IPS-18c (cell line): Measurements from ENCODE around the gene STOX2.

Source experiments
- H3K4me3 ChIP-seq: 2 replicates; pipeline ENCODE4 v1.7.0; 2013; ENCODE audit warnings: low read depth, mild to moderate bottlenecking, low read length, moderate library complexity; ENCODE audit not compliant: insufficient read depth
- H3K9me3 ChIP-seq: one replicate; pipeline ENCODE4 v1.6.1; 2013; ENCODE audit warnings: mild to moderate bottlenecking, low read length, moderate library complexity; ENCODE audit not compliant: control insufficient read depth, insufficient read depth

STOX2 gene

DNA sequence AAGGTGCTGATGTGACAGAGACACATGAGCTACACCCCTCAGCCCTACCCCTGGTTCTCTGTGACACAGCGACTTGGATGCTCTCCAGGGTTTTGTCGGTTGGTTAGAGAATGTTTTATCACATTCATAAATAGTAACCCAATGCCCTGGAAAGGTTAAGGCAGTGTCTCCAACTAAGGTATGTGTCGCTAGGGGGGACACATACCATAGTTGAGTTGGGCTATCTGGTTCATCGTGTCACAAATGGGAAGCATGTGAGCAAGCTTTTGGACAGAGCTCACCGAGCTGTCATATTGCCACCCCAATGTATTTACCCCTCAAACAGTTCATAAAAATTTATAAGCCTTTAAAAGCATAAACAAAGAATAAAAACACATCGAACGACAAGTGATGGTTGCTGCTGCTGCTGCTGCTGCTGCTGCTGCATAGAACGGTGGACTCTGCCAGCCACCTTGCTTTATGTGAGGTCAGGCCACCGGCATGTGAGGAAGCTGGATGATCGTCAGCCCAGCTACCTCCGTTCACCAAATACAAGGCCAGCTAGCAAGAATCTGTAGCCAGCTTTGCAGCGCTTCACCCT, 55.9 kb downstream of the STOX2 start:
- Histone ChIP-seq H3K4me3 (no peak overlapping the region), H3K9me3 (no peaks in the 10 kb centered on the region)

DNA sequence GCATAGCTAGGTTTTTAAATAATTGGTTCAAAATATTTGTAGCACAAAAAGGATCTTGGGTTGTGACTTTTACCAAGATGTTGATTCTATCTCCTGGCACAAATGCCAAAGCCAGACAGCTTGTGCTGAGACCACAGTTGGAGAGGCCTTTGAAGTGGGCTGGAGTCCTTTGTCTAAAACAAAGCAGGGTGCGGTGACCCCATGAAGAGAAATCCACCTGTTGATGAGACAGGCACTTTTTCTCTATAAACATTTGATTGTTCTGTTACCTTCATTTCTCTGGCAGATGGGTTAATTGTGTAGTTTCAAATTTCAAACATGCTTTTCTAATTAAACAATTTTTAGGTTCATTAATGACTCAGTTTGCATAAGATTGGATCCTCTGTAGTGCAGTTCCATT, 56.7 kb downstream of the STOX2 start:
- Histone ChIP-seq H3K9me3 (no peaks in the 10 kb centered on the region), H3K4me3 (no peak overlapping the region)

DNA sequence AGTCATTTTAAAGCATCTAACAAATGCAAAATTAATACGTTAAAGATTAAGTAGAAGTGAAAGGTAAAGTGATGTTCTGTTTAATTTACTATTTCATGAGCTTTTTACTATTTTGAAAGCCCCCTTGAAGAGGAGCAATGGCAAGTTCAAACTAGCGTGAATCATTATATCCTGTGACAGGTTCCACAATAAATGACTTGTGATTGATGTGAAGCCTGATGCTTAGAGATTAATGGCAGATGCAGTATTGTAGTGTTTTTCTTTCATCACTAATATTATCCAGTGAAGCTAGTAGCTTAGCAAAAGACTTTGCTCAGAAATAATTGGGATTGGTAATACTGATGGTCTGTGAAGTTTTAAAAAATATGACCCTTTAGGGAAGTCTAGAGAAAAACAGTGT, 57.3 kb downstream of the STOX2 start:
- H3K4me3 ChIP-seq, result no peak overlapping the region

DNA sequence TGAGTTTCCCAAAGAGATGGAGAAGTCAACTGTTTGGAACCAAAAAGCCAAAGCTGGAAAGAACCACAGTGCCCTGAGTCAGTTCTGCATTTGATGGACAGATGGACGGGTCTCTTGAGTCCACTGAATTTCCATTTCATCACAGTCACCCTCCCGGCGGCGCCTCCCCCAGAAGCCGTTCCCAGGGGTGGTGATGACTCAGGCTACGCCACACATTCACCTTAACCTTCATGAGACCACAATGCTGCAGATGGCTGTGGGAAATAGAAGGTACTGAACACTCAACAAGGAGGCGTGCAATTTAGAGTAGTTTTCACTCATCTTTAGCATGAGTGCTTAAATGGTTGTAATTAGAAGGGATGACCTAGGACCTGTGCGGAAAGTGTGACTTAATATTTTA, 61.3 kb downstream of the STOX2 start:
- no peak overlapping the region for H3K4me3 ChIP-seq
- H3K9me3 ChIP-seq, result no peaks in the 10 kb centered on the region

More for the DNA sequence above, 57.3 kb downstream of the STOX2 start:
- H3K9me3 ChIP-seq, result no peaks in the 10 kb centered on the region

DNA sequence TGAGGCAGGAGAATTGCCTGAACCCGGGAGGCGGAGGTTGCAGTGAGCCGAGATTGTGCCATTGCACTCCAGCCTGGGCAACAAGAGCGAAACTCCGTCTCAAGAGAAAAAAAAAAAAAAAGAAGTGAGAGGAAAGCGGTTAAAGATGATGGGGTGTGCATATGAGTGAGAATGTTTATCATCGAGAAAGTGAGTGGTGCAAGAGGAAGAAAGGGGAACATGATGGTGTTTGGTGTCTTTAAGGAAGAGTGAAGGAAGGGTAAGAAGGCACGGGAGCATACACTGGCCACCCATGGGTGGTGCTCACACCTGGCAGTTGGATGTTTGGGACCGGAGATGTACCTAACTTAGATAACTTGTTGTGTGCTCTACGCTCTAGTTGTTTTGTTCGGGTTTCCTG, 62.2 kb downstream of the STOX2 start:
- Histone ChIP-seq H3K9me3 (no peaks in the 10 kb centered on the region), H3K4me3 (no peak overlapping the region)

DNA sequence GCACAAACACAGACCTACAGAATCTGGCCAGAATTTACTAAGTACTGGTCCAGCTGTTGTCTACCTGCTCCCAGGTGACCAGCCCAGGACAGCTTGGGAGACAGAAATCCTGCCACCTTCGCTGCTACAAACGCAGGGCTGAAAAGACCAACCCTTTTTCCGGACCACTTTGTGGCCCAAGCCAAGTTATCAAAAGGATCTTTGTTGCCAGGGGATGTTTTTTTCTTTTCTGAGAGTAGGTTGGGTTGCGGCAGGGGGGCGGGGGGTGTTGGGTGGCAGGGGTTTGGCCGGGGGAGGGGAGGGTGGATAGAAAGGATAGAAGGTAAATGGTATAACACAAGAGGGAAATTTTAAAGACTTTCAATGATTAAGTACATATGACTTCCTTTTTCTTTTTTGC, 63.4 kb downstream of the STOX2 start:
- H3K4me3 ChIP-seq, result no peak overlapping the region
- H3K9me3 ChIP-seq, result no peaks in the 10 kb centered on the region

DNA sequence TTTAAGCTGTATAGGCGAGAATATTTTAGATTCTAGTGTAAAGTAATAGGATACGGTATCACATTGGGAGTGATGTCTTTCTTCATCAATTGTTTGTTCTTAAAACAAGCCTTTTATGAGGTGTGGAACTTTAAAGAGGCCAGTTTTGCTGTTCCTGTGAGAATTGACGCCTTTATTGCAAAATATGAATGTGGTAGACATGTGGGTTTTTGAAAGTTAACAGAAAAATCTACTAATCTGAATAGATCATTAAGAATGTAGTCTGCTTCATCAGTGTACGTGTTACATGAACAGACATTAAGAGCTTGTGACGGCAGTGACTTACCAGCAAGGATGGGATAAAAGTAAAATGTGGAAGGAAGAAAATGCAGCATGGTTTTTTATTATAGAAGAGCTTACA, 63.8 kb downstream of the STOX2 start:
- Histone ChIP-seq H3K9me3 (no peaks in the 10 kb centered on the region), H3K4me3 (no peak overlapping the region)

DNA sequence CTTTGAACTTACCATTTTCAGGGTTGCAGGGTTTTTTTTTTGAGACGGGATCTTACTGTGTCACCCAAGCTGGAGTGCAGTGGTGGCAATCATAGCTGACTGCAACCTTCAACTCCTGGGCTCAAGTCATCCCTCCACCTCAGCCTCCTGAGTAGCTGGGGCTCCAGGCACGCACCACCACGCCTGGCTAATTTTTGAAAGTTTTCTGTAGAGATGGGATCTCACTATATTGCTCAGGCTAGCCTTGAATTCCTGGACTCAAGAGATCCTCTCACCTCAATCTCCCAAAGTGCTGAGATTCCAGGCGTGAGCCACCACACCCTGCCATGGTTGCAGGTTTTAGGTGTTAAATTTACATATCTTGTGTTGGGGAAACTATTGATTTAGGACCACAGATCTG, 64.5 kb downstream of the STOX2 start:
- H3K9me3 ChIP-seq, result no peaks in the 10 kb centered on the region
- no peak overlapping the region for H3K4me3 ChIP-seq

DNA sequence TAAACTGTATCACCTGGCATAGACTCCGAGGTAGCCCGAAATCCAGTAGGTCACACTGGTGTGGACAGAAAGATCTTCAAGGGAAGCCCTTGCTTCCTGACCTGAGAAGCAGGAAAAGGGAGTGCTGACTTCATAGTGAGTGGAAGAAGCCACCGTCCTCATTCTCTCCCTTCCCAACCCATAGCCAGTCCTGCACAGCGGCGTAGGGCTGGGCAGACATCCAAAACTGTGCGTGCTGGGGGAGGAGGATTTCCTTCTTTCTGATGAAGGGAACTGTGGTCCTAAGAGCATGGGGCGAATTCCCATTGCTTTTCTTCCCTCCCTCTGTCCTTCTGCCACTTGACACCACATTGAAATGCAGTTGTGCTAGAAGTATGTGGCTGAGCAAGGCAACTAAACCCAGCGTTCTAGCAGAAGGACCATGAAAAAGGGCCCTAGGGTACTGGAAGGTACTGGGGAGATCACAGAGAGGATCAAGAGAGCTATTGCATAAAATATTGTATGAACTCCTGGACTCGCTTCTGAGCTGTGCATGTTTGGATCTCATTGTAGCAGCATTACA, 66.9 kb downstream of the STOX2 start:
- Histone ChIP-seq H3K9me3 (no peaks in the 10 kb centered on the region), H3K4me3 (no peak overlapping the region)

DNA sequence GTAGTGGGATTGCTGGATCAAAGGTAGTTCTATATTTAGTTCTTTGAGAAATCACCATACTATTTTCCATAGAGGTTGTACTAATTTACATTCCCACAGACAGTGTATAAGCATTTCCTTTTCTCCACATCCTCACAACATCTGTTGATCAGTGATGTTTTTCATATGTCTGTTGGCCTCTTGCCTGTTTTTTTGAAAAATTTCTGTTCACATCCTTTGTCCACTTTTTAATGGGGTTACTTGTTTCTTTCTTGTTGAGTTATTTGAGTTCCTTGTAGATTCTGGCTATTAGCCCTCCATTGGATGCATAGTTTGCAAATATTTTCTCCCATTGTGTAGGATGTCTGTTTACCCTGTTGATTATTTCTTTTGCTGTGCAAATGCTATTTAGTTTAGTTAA, 72.6 kb downstream of the STOX2 start:
- Histone ChIP-seq H3K9me3 (no peaks in the 10 kb centered on the region), H3K4me3 (no peak overlapping the region)

DNA sequence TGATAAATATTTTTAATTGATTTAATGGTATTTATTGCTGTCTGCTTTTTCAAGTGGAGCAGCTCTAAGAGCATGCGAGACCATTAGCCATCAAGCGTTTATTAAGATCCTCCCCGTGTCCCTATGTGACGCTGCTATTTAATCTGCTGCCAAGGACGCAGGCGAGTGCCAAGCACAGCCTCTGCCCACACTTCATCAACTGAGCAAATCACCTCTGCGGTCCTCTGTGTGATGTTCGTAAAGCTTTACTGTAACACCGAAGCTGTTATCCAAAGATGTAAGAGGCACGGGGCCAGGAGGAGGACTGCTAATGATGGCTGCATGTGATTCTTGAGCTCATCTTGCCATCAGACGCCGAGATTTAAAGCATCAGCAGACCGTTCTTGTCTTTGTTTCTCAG, 79.5 kb downstream of the STOX2 start:
- Histone ChIP-seq H3K9me3 (no peaks in the 10 kb centered on the region), H3K4me3 (no peak overlapping the region)

DNA sequence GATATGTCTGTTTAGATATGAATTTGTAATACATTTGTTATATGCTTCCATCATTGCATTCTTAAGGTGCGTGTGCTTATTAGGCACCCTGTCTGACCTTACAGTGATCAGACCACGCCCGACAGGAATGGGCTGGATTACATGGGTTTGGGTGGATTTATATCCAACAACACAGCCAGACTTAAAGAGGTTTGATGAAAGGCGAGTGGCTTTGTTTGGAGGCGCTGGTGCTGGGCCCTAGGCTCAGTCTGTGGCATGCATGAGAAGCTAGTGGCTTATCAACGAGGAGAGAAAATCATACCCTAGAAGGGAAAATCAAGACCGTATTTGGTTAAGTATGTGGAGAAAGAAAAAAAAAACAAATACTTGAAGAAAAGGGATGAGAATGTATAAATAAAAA, 80.7 kb downstream of the STOX2 start:
- H3K9me3 ChIP-seq, result no peaks in the 10 kb centered on the region
- no peak overlapping the region for H3K4me3 ChIP-seq

DNA sequence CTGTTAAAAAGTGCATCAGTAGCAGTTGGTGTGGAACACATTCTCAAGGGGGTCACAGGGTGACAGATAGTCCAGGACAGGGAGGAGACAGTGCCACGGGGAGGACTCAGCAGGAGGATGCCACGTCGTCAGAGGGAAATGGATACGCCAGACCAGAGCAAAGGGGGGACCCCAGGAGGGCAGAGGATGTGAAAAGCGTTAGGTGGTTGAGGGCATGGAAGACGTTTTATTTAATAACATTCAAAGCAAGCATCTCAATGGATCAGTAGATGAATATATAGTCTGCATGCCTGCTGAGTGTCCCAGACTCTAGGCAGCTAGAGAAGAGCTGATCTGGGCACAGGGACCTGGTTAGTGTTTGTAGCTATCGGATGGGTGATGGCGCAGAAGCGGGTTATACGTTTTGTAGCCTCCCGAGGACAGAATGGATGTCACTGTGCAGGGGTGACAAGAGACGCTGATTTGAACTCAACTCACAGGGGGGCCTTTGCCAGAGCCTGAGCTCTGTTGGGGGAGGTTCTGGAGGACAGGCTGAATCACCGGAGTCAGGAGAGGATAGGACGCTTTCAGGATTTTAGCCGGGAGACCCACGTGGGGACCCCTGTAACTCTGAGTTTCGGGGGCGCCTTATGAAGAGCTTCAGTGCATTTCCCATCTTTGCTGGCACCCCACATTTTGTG, 81.3 kb downstream of the STOX2 start:
- Histone ChIP-seq H3K9me3 (no peaks in the 10 kb centered on the region), H3K4me3 (0 out of 2 replicates have a peak overlapping the region, but pooled peaks have one; percentile 15)

DNA sequence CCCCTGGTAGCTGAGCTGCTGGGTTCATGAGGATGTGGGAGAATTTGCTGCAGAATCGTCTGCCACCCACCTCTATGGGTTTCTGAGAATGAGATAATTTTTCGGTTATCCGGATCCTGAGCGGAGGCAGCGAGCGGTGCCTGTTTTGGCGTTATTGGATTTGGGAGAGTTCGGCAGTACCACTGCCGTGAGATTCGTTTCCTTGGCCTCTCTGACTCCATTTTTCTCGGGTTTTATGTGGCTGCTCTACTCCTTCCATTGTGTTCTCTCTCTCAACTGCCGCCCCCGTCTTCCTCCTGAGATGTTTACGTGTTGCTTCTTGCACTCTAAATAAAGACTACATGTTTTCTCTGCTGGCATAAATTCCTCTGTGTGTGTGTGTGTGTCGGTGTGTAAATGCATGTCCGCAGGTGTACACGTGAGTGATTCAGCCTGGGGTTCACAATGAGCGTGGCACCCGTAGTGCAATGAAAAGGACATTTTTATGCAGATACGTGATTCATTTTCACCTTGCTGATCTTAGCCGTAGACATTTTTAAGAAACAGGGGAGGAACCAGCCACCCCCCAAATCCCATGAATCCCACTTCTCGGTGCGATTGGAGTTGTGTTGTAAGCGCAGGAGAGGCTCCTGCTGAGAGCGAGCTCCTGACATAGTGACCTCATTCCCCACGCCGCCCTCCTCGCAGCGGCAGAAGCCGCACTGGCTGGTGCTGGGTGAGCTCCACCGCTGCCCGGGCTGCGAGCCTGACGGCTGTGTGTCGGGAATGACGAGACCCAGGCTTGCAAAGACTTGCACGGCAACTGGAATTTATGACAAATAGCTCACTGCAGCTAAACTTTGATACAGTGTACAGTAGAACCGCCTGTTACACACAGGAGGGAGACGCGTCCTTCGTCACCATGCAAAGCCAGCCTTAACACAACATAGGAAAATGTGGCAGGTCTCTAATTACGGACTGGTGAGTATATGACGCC, 82.2 kb downstream of the STOX2 start:
- peak overlapping the region; percentile 64 for H3K4me3 ChIP-seq
- no peaks in the 10 kb centered on the region for H3K9me3 ChIP-seq

DNA sequence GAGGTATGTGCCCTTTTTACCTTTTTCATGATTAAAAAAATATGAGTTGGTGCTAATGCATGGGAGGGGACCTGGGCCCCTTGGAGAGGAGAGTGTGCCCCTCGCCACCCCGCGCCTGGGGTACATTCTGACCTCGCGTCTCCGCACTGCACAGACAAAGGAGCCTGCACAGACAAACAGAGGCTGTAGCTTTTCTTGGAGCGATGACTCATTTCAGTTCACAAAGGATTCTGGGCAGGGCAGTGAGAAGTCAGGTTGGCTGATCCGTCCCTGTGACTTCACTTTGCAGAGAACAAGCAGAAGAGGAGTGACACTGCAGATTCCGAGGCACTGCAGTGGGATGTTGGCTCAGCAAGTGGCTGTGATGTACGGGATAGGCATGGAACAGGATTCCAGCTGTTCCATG, 82.9 kb downstream of the STOX2 start:
- Histone ChIP-seq H3K4me3 (peak overlapping the region; percentile 64), H3K9me3 (no peaks in the 10 kb centered on the region)

DNA sequence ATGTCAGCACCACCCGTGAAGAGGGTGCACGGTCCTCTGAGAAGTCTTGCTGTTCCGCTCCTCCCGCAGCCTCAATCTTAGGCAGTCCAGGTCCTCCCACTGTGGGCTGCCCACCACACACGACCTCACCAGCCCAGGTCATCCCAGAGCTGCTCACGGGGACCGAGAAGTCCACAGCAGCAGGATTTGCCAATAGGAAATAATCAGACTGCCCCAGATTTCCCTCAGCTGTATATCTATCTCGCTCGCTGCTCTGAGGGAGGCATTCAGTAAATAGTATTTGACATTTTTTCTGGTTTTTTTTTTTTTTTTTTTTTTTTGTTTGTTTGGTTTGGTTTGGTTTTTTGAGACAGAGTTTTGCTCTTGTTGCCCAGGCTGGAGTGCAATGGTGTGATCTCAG, 83.8 kb downstream of the STOX2 start:
- Histone ChIP-seq H3K4me3 (no peak overlapping the region), H3K9me3 (no peaks in the 10 kb centered on the region)

DNA sequence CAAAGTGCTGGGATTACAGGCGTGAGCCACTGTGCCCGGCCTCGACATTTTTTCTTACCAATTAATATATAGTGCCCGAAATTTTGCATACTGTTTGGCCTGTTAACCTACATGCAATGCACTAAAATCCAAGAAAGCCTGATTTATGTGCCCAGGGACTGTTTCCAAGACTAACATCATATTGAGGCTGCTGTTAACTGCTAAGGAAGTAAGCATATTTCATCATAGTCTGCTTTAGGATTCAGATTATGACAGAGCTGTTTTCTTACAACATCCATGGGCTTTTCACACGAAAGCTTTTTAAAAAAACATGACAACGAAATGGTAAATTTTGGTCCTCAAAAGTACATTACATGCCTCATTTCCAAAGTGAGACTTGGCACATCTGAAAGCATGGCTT, 84.4 kb downstream of the STOX2 start:
- no peak overlapping the region for H3K4me3 ChIP-seq
- H3K9me3 ChIP-seq, result no peaks in the 10 kb centered on the region

DNA sequence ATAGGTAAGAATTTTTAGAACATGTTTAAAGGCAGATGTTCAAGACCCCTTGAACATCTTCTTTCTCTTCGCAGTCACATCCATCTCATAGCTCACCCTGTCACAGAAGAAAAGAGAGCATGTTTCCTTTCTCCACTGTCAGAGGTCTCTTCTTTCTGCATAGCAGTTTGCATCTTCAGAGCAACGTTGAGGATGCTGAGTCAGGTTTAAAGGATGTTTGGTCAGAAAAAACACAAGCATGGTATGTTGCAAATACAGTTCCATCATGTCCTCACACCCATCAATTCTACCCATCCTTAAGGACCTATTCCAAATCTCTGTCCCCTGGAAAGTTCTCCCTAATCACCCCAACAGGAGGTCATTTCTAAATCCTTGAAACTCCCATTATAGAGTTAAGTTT, 84.8 kb downstream of the STOX2 start:
- H3K9me3 ChIP-seq, result no peaks in the 10 kb centered on the region
- no peak overlapping the region for H3K4me3 ChIP-seq
